ENCODE measurements around the gene NHS.
"Not testable (repeated sequence)": the region's sequence is repeated elsewhere in the genome, so short reads cannot be mapped to it uniquely, and the experiment has no call there.

The NHS gene

DNA sequence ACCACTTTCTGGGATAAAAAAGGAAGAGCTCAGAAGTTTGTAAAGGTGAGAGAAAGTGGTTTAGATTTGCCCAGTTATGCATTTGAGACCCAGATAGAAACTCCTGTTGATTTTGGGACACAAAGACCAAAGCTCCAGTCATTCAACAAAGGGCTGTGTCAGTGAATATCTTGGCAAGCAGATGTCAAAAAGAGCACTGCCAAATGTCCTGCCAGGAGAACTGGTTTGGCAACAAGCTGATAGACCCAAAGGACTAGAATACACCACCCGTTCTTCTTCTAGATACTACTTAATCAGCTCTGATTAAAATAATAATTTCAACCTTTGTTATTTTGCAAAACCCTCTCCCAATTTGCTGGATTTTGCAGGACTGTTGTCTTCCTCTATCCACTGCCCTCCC is 121.4 kb downstream of the NHS start:
- Histone ChIP-seq H3K27ac (replicated peaks) (no peak overlapping the region), H3K27me3 (ENCODE audit: insufficient read depth, poor library complexity, severe bottlenecking) (no peaks in the 10 kb centered on the region), H3K4me3 (replicated peaks; ENCODE audit: insufficient read depth, low read length) (no peak overlapping the region)
- no peak for TF ChIP-seq POLR2AphosphoS5 (IDR thresholded peaks at IDR 0.05; ENCODE audit: low read depth)
- DNase-seq (ENCODE audit: low read depth in 1 of 2, low spot score in 1 of 2) = no peak

GRCh38 chrX:17497193-17497592 is 122.2 kb downstream of the NHS start:
- Histone ChIP-seq H3K4me3 (replicated peaks; ENCODE audit: insufficient read depth, low read length) (no peak overlapping the region), H3K27ac (replicated peaks) (no peak overlapping the region), H3K27me3 (ENCODE audit: insufficient read depth, poor library complexity, severe bottlenecking) (no peaks in the 10 kb centered on the region)
- TF ChIP-seq POLR2AphosphoS5 (IDR thresholded peaks at IDR 0.05; ENCODE audit: low read depth) = no peak
- no peak for TF ChIP-seq REST (IDR thresholded peaks at IDR 0.05; ENCODE audit: insufficient replicate concordance, low read depth)
- no peak for TF ChIP-seq GABPA (IDR thresholded peaks at IDR 0.05; ENCODE audit: low read depth)
- no peak for TF ChIP-seq SPI1 (IDR thresholded peaks at IDR 0.05; ENCODE audit: borderline replicate concordance, low read depth)
- TF ChIP-seq, protein P1, sequence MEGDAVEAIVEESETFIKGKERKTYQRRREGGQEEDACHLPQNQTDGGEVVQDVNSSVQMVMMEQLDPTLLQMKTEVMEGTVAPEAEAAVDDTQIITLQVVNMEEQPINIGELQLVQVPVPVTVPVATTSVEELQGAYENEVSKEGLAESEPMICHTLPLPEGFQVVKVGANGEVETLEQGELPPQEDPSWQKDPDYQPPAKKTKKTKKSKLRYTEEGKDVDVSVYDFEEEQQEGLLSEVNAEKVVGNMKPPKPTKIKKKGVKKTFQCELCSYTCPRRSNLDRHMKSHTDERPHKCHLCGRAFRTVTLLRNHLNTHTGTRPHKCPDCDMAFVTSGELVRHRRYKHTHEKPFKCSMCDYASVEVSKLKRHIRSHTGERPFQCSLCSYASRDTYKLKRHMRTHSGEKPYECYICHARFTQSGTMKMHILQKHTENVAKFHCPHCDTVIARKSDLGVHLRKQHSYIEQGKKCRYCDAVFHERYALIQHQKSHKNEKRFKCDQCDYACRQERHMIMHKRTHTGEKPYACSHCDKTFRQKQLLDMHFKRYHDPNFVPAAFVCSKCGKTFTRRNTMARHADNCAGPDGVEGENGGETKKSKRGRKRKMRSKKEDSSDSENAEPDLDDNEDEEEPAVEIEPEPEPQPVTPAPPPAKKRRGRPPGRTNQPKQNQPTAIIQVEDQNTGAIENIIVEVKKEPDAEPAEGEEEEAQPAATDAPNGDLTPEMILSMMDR (IDR thresholded peaks at IDR 0.05; ENCODE audit: insufficient read depth, low read length) = no peak
- DNase-seq (ENCODE audit: low read depth in 1 of 2, low spot score in 1 of 2) = no peak

DNA sequence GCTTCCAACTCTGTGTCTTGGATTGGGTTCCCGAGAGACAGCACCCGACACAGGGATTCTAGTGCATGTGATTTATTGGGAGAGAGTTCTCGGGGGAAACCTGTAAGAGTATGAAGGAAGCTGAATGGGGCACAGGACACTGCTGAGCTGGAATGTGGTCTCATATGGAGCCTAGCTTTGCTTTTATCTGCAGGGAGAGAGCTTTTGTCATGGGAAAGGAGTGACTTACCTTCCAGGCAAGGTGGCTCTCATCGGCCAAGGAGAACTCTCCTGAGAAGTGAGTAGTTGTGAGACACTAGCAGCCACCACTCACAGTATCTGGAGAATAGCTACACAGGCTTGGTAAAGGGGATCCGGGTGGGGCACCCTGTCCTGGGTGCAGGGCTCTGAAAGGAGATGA is 124.5 kb downstream of the NHS start:
- Histone ChIP-seq H3K27me3 (ENCODE audit: insufficient read depth, poor library complexity, severe bottlenecking) (no peaks in the 10 kb centered on the region), H3K27ac (replicated peaks) (no peak overlapping the region), H3K4me3 (replicated peaks; ENCODE audit: insufficient read depth, low read length) (no peak overlapping the region)
- no peak for DNase-seq (ENCODE audit: low read depth in 1 of 2, low spot score in 1 of 2)
- TF ChIP-seq POLR2AphosphoS5 (IDR thresholded peaks at IDR 0.05; ENCODE audit: low read depth) = no peak

DNA sequence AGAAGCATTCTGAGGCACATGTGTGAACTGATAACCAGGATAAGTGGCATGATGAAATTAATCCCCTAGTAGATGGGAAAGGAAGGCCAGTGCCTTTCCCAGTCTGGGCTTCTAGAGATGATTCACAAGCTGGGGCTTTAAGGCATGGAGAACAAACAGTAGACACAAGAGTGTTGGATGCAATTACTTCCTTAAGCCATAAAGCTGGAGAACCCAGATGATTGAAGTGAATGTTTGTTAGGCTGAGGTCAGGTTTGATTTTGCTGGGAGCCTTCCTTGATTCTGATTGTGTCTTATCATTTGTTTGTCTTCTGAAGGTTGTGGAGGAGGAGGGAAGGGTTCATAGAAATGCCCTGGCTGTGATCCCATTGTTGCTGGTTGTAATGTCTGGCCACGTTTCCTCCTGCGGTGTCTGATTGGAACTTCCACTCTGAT is 125.2 kb downstream of the NHS start:
- H3K27me3 ChIP-seq (ENCODE audit: insufficient read depth, poor library complexity, severe bottlenecking) = no peaks in the 10 kb centered on the region
- TF ChIP-seq REST (IDR thresholded peaks at IDR 0.05; ENCODE audit: insufficient replicate concordance, low read depth) = no peak
- DNase-seq (ENCODE audit: low read depth in 1 of 2, low spot score in 1 of 2) = no peak

DNA sequence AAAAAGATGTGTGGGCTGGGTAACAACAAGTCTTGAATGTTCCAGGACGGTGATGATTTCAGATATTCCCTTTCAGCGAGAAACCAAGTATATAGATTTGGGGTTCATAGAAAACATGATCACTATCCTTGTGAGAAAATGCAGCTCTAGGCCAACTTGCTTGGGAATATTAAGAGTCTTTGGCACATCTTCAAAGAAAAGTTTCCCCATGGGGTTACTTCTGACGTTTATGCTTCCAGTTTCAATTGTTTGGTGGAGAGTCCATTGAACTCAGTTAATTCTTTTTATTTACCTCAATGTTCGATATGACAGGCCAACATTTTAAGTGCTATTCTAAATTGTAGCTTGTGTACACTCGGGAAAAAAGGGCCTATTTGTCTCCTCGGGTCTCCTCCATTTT is 126.7 kb downstream of the NHS start:
- Histone ChIP-seq H3K27ac (replicated peaks) (no peak overlapping the region), H3K27me3 (ENCODE audit: insufficient read depth, poor library complexity, severe bottlenecking) (no peaks in the 10 kb centered on the region), H3K4me3 (replicated peaks; ENCODE audit: insufficient read depth, low read length) (no peak overlapping the region)
- TF ChIP-seq POLR2AphosphoS5 (IDR thresholded peaks at IDR 0.05; ENCODE audit: low read depth) = no peak
- TF ChIP-seq, protein P1 (IDR thresholded peaks at IDR 0.05; ENCODE audit: insufficient read depth, low read length) = no peak
- no peak for TF ChIP-seq SPI1 (IDR thresholded peaks at IDR 0.05; ENCODE audit: borderline replicate concordance, low read depth)
- TF ChIP-seq REST (IDR thresholded peaks at IDR 0.05; ENCODE audit: insufficient replicate concordance, low read depth) = no peak
- TF ChIP-seq GABPA (IDR thresholded peaks at IDR 0.05; ENCODE audit: low read depth) = no peak
- DNase-seq (ENCODE audit: low read depth in 1 of 2, low spot score in 1 of 2) = no peak

More for the DNA sequence above, 125.2 kb downstream of the NHS start:
- Histone ChIP-seq H3K4me3 (replicated peaks; ENCODE audit: insufficient read depth, low read length) (no peak overlapping the region), H3K27ac (replicated peaks) (no peak overlapping the region)

GRCh38 chrX:17506352-17506751 is 131.4 kb downstream of the NHS start:
- not testable (repeated sequence) for H3K27me3 ChIP-seq (ENCODE audit: insufficient read depth, poor library complexity, severe bottlenecking); DNase-seq (ENCODE audit: low read depth in 1 of 2, low spot score in 1 of 2); H3K4me3 ChIP-seq (replicated peaks; ENCODE audit: insufficient read depth, low read length); H3K27ac ChIP-seq (replicated peaks)
